ENCODE data around the gene GGN.
A peak's percentile ranks its signal among the peaks of the same experiment; 100 is the strongest.
"Not testable (repeated sequence)": the region's sequence is repeated elsewhere in the genome, so short reads cannot be mapped to it uniquely, and the experiment has no call there.

Gene GGN

GRCh38 chr19:38387550-38388348 lies at the start of gene GGN:
Gene GGN (minus strand): TSS chr19:38388034. CDS start chr19:38387261, 773 bp downstream.
- peaks cover 26% of the 10 kb centered on the region for H3K36me3 ChIP-seq (ENCODE audit: insufficient read depth, low read depth, low read length)
- peak within 1 kb of the TSS; percentile 99 for H3K4me3 ChIP-seq (ENCODE audit: low read length)
- peak within 1 kb of the TSS; percentile 98 for H3K27ac ChIP-seq (ENCODE audit: low read length)
- H3K9me3 ChIP-seq (ENCODE audit: insufficient read depth, low read depth, low read length): no peaks in the 10 kb centered on the region
- H3K9ac ChIP-seq (ENCODE audit: low read depth, low read length): peak within 1 kb of the TSS; percentile 93; the same call in 1 of the 2 replicates
- peaks cover 7% of the 10 kb centered on the region; the same call in 1 of the 2 replicates for H3K27me3 ChIP-seq (ENCODE audit: insufficient read depth, low read length)
- peaks cover 14% of the 10 kb centered on the region for H3K4me1 ChIP-seq (ENCODE audit: insufficient read depth, low read length)

- H3K4me3 ChIP-seq (ENCODE audit: low read length): no peak overlapping the region
- H3K4me1 ChIP-seq (ENCODE audit: insufficient read depth, low read length): peaks cover 9% of the 10 kb centered on the region; the same call in 1 of the 2 replicates
- no peak overlapping the region for H3K9ac ChIP-seq (ENCODE audit: low read depth, low read length)
- no peaks in the 10 kb centered on the region for H3K27me3 ChIP-seq (ENCODE audit: insufficient read depth, low read length)
- H3K27ac ChIP-seq (ENCODE audit: low read length): no peak overlapping the region
- no peaks in the 10 kb centered on the region for H3K9me3 ChIP-seq (ENCODE audit: insufficient read depth, low read depth, low read length)
- H3K36me3 ChIP-seq (ENCODE audit: insufficient read depth, low read depth, low read length): no peaks in the 10 kb centered on the region
Observed at GRCh38 chr19:38437295-38437694, 49.5 kb upstream of the GGN start.

- peak overlapping the region; percentile 72; the same call in 1 of the 2 replicates for H3K9ac ChIP-seq (ENCODE audit: low read depth, low read length)
- no peaks in the 10 kb centered on the region for H3K27me3 ChIP-seq (ENCODE audit: insufficient read depth, low read length)
- no peaks in the 10 kb centered on the region for H3K9me3 ChIP-seq (ENCODE audit: insufficient read depth, low read depth, low read length)
- no peaks in the 10 kb centered on the region for H3K36me3 ChIP-seq (ENCODE audit: insufficient read depth, low read depth, low read length)
- peaks cover 9% of the 10 kb centered on the region; the same call in 1 of the 2 replicates for H3K4me1 ChIP-seq (ENCODE audit: insufficient read depth, low read length)
- H3K4me3 ChIP-seq (ENCODE audit: low read length): peak overlapping the region; percentile 73
- peak overlapping the region; percentile 99 for H3K27ac ChIP-seq (ENCODE audit: low read length)
Observed at GRCh38 chr19:38434549-38435051, 46.8 kb upstream of the GGN start.

- Histone ChIP-seq H3K27me3 (ENCODE audit: insufficient read depth, low read length) (no peaks in the 10 kb centered on the region), H3K4me3 (ENCODE audit: low read length) (peak within 1 kb of the TSS; percentile 73), H3K27ac (ENCODE audit: low read length) (no peak within 1 kb of the TSS), H3K4me1 (ENCODE audit: insufficient read depth, low read length) (peaks cover 9% of the 10 kb centered on the region; the same call in 1 of the 2 replicates), H3K36me3 (ENCODE audit: insufficient read depth, low read depth, low read length) (no peaks in the 10 kb centered on the region), H3K9me3 (ENCODE audit: insufficient read depth, low read depth, low read length) (no peaks in the 10 kb centered on the region), H3K9ac (ENCODE audit: low read depth, low read length) (peak within 1 kb of the TSS; percentile 72; the same call in 1 of the 2 replicates)
Observed at GRCh38 chr19:38433268-38433733, 45.5 kb upstream of the GGN start, which contains the start of gene RYR1. Gene RYR1 (plus strand): TSS chr19:38433691. CDS start chr19:38433830, 139 bp downstream.

GRCh38 chr19:38430931-38431330 lies 43.1 kb upstream of the GGN start:
- Histone ChIP-seq H3K36me3 (ENCODE audit: insufficient read depth, low read depth, low read length) (no peaks in the 10 kb centered on the region), H3K9ac (ENCODE audit: low read depth, low read length) (no peak overlapping the region), H3K27ac (ENCODE audit: low read length) (no peak overlapping the region), H3K4me3 (ENCODE audit: low read length) (no peak overlapping the region), H3K4me1 (ENCODE audit: insufficient read depth, low read length) (peaks cover 13% of the 10 kb centered on the region; the same call in 1 of the 2 replicates), H3K27me3 (ENCODE audit: insufficient read depth, low read length) (no peaks in the 10 kb centered on the region), H3K9me3 (ENCODE audit: insufficient read depth, low read depth, low read length) (no peaks in the 10 kb centered on the region)

GRCh38 chr19:38429811-38430156 lies 42.0 kb upstream of the GGN start:
- H3K4me3 ChIP-seq (ENCODE audit: low read length): no peak overlapping the region
- H3K4me1 ChIP-seq (ENCODE audit: insufficient read depth, low read length): peaks cover 8% of the 10 kb centered on the region; the same call in 1 of the 2 replicates
- no peaks in the 10 kb centered on the region for H3K9me3 ChIP-seq (ENCODE audit: insufficient read depth, low read depth, low read length)
- H3K27me3 ChIP-seq (ENCODE audit: insufficient read depth, low read length): no peaks in the 10 kb centered on the region
- H3K36me3 ChIP-seq (ENCODE audit: insufficient read depth, low read depth, low read length): no peaks in the 10 kb centered on the region
- no peak overlapping the region for H3K9ac ChIP-seq (ENCODE audit: low read depth, low read length)
- H3K27ac ChIP-seq (ENCODE audit: low read length): no peak overlapping the region

GRCh38 chr19:38429055-38429810 lies 41.4 kb upstream of the GGN start:
- H3K27me3 ChIP-seq (ENCODE audit: insufficient read depth, low read length): no peaks in the 10 kb centered on the region
- H3K27ac ChIP-seq (ENCODE audit: low read length): no peak overlapping the region
- peaks cover 8% of the 10 kb centered on the region; the same call in 1 of the 2 replicates for H3K4me1 ChIP-seq (ENCODE audit: insufficient read depth, low read length)
- no peak overlapping the region for H3K9ac ChIP-seq (ENCODE audit: low read depth, low read length)
- no peaks in the 10 kb centered on the region for H3K9me3 ChIP-seq (ENCODE audit: insufficient read depth, low read depth, low read length)
- H3K36me3 ChIP-seq (ENCODE audit: insufficient read depth, low read depth, low read length): no peaks in the 10 kb centered on the region
- no peak overlapping the region for H3K4me3 ChIP-seq (ENCODE audit: low read length)

- H3K27ac ChIP-seq (ENCODE audit: low read length); H3K4me3 ChIP-seq (ENCODE audit: low read length); H3K36me3 ChIP-seq (ENCODE audit: insufficient read depth, low read depth, low read length); H3K27me3 ChIP-seq (ENCODE audit: insufficient read depth, low read length); H3K9ac ChIP-seq (ENCODE audit: low read depth, low read length); H3K4me1 ChIP-seq (ENCODE audit: insufficient read depth, low read length); H3K9me3 ChIP-seq (ENCODE audit: insufficient read depth, low read depth, low read length): not testable (repeated sequence)
Observed at GRCh38 chr19:38427035-38427677, 39.3 kb upstream of the GGN start.

- H3K36me3 ChIP-seq (ENCODE audit: insufficient read depth, low read depth, low read length): no peaks in the 10 kb centered on the region
- H3K27me3 ChIP-seq (ENCODE audit: insufficient read depth, low read length): no peaks in the 10 kb centered on the region
- H3K27ac ChIP-seq (ENCODE audit: low read length): no peak within 1 kb of the TSS
- 0 out of 2 replicates have a peak within 1 kb of the TSS, but pooled peaks have one; percentile 16 for H3K9ac ChIP-seq (ENCODE audit: low read depth, low read length)
- H3K9me3 ChIP-seq (ENCODE audit: insufficient read depth, low read depth, low read length): no peaks in the 10 kb centered on the region
- H3K4me3 ChIP-seq (ENCODE audit: low read length): no peak within 1 kb of the TSS
- peaks cover 4% of the 10 kb centered on the region; the same call in 1 of the 2 replicates for H3K4me1 ChIP-seq (ENCODE audit: insufficient read depth, low read length)
Observed at GRCh38 chr19:38425810-38426466, 38.1 kb upstream of the GGN start, which contains the start of gene RASGRP4. Gene RASGRP4 (minus strand): TSS chr19:38426219. CDS start chr19:38426091, 128 bp downstream.

- Histone ChIP-seq H3K4me3 (ENCODE audit: low read length) (no peak overlapping the region), H3K4me1 (ENCODE audit: insufficient read depth, low read length) (peaks cover 4% of the 10 kb centered on the region; the same call in 1 of the 2 replicates), H3K27ac (ENCODE audit: low read length) (no peak overlapping the region)
Observed at GRCh38 chr19:38425222-38425809, 37.5 kb upstream of the GGN start.

More at GRCh38 chr19:38425222-38425809, 37.5 kb upstream of the GGN start:
- Histone ChIP-seq H3K9me3 (ENCODE audit: insufficient read depth, low read depth, low read length) (no peaks in the 10 kb centered on the region), H3K36me3 (ENCODE audit: insufficient read depth, low read depth, low read length) (no peaks in the 10 kb centered on the region), H3K9ac (ENCODE audit: low read depth, low read length) (0 out of 2 replicates have a peak overlapping the region, but pooled peaks have one; percentile 16), H3K27me3 (ENCODE audit: insufficient read depth, low read length) (no peaks in the 10 kb centered on the region)

All from iPS-20b (cell line).